Stimulated activated CD4-positive, alpha-beta T cell treated with anti-CD3 and anti-CD28 coated beads, Interleukin-4, amount 100 ng/mL, for 24 hours (primary cell): ENCODE results near the gene PLPP1.

Experiments
- DNase-seq: peaks from one replicate; pipeline ENCODE4 v3.0.0-alpha.2; 2020

Gene PLPP1

GRCh38 chr5:55534436-55535198 lies at the start of gene PLPP1:
PLPP1 (minus strand) TSS chr5:55534964; CDS start chr5:55534629, 335 bp downstream.
- DNase-seq = peak; percentile 82

- DNase-seq = no peak
These were observed 48.8 kb upstream of the PLPP1 start for GRCh38 chr5:55583578-55583977.

- DNase-seq = no peak
These were observed 47.5 kb upstream of the PLPP1 start for GRCh38 chr5:55582256-55582655.

GRCh38 chr5:55580042-55580441 lies 45.3 kb upstream of the PLPP1 start:
- DNase-seq = no peak

GRCh38 chr5:55578771-55579170 lies 44.0 kb upstream of the PLPP1 start:
- no peak for DNase-seq

- no peak for DNase-seq
These were observed 42.7 kb upstream of the PLPP1 start for GRCh38 chr5:55577353-55578060.

GRCh38 chr5:55576661-55577060 lies 41.9 kb upstream of the PLPP1 start:
- DNase-seq = no peak

- DNase-seq = no peak
These were observed 41.2 kb upstream of the PLPP1 start for GRCh38 chr5:55575815-55576583.

- DNase-seq = no peak
These were observed 37.8 kb upstream of the PLPP1 start for GRCh38 chr5:55572600-55572999.

GRCh38 chr5:55572020-55572419 lies 37.3 kb upstream of the PLPP1 start:
- DNase-seq = no peak

GRCh38 chr5:55570570-55570969 lies 35.8 kb upstream of the PLPP1 start:
- no peak for DNase-seq

GRCh38 chr5:55570026-55570425 lies 35.3 kb upstream of the PLPP1 start:
- DNase-seq = no peak

GRCh38 chr5:55569513-55569865 lies 34.7 kb upstream of the PLPP1 start:
- no peak for DNase-seq

GRCh38 chr5:55568654-55569512 lies 34.1 kb upstream of the PLPP1 start:
- no peak for DNase-seq

GRCh38 chr5:55564721-55565120 lies 30.0 kb upstream of the PLPP1 start:
- DNase-seq = no peak

- no peak for DNase-seq
These were observed 23.7 kb upstream of the PLPP1 start for GRCh38 chr5:55558484-55558883.

GRCh38 chr5:55557123-55557522 lies 22.4 kb upstream of the PLPP1 start:
- no peak for DNase-seq

- no peak for DNase-seq
These were observed 19.9 kb upstream of the PLPP1 start for GRCh38 chr5:55554585-55555202.

- DNase-seq = no peak
These were observed 17.1 kb upstream of the PLPP1 start for GRCh38 chr5:55551904-55552303.

- no peak for DNase-seq
These were observed 16.6 kb upstream of the PLPP1 start for GRCh38 chr5:55551358-55551757.

- no peak for DNase-seq
These were observed 13.0 kb upstream of the PLPP1 start for GRCh38 chr5:55547781-55548180.

- no peak for DNase-seq
These were observed 12.2 kb upstream of the PLPP1 start for GRCh38 chr5:55546947-55547346.
